GM21576 (cell line): ENCODE measurements around the gene RHOC.

Source experiments
- ATAC-seq: cut with Tn5 transposase; IDR thresholded peaks from one replicate; pipeline ENCODE4 v1.9.1; 2021; ENCODE audit warnings: mild to moderate bottlenecking, moderate library complexity; ENCODE audit not compliant: unreplicated experiment

The RHOC gene

GRCh38 chr1:112702420-112703261, 4.3 kb downstream of the RHOC start:
- ATAC-seq = no peak

DNA sequence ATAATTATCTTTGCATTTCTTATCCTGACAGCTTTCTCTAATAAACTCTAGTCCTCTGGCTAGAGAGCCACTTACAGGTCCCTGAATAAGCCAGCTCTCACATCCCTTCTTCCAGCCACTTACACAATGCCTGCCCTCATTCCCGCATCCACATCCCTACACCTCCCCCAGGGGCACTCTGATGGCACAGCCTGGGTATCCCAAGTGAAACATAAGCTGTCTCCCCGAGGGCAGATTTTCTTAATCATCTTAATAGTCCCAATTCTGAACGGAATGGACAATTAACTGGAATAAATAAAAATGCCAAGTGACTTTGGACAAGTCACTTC, 4.9 kb downstream of the RHOC start:
- ATAC-seq = no peak

GRCh38 chr1:112701227-112702066, 5.5 kb downstream of the RHOC start:
- ATAC-seq = no peak

- ATAC-seq = peak; percentile 37
Measured at GRCh38 chr1:112700290-112701226, 6.4 kb downstream of the RHOC start.

DNA sequence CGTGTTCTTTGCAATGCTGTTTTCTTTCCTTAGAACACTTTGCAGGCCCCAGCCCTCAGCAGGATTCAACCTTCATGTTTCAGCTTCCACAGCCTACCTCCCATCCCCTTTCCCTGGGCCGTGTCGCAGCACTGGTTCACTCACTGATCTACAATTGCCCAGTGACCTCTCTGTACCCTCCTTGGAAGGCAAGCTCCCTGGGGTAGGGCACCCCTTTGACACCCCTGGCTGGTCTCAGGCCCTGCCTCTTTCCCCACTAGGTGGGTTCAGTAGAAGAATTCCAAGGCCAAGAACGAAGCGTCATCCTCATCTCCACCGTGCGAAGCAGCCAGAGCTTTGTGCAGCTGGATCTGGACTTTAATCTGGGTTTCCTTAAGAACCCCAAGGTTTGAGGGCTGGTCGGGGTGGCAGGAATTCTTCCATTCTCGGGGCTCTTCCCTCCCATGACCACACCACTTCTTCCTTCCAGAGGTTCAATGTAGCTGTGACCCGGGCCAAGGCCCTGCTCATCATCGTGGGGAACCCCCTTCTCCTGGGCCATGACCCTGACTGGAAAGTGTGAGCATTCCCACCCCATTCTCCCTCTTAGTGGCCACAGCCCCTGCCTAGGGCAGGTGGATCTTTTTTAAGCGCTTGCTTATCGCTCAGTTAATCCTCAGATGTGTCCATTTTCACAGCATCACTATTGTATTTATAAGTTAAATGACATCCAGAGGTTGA, 7.3 kb downstream of the RHOC start:
- no peak for ATAC-seq

DNA sequence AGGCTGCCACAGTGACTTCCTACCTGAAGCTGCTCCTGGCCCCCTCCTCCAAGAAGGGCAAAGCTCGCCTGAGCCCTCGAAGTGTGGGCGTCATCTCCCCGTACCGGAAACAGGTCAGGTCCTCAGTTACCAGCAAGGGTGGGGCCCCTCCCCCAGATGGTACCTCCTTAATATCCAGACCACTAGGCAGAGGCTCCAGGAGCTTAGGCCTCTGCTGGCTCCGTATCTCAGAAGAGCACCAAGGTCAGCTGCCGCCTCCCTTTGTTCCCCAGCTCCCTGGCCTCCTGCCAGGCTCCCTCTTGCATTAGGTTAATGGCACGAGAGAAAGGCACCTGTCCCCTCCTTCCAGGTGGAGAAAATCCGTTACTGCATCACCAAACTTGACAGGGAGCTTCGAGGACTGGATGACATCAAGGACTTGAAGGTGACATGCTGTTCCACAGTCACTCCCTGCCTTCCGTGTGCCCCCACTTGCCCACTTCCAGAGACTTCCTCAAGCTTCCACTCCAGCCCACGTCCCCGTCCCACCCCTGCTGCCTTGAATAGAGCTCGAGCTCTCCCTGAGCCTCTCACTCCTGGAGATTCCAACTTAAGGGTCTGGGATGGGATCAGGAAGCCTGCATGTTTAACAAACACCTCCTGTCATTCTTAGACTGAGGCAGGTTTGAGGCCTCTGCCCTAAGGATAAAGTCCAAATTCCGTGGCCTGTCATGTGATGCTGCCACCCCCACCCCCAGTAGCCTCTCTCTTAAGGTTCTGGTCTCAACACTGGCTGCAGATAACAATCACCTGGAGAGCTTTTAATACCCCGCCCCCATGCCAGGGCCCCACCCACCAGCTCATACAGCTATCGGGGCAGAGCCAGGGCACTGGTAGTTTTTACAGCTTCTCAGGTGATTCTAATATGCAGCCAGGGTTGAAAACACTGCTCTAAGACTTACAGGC, 8.3 kb downstream of the RHOC start:
- ATAC-seq = no peak

GRCh38 chr1:112697781-112698201, 9.1 kb downstream of the RHOC start:
- no peak for ATAC-seq

GRCh38 chr1:112696578-112697314, 10.2 kb downstream of the RHOC start:
- no peak for ATAC-seq

- ATAC-seq = no peak
Measured at GRCh38 chr1:112695276-112695675, 11.7 kb downstream of the RHOC start.

DNA sequence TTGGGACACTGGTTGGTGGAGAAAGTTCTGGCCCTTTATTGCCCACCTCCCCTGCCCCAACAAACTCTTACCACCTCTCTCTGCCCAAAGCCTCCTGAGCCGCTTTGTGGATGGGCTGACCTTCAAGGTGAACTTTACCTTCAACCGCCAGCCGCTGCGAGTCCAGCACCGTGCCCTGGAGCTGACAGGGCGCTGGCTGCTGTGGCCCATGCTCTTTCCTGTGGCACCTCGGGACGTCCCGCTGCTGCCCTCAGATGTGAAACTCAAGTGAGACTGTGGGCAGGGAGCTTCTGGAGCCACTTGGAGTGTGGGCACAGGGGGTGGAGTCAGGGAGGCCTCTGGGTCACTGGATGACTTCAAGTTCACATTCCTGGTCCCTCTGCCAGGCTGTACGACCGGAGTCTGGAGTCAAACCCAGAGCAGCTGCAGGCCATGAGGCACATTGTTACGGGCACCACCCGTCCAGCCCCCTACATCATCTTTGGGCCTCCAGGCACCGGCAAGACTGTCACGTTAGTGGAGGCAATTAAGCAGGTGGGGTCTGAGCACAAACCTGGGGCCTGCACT, 12.5 kb downstream of the RHOC start:
- ATAC-seq = no peak

GRCh38 chr1:112693821-112694220, 13.1 kb downstream of the RHOC start:
- ATAC-seq = no peak

- ATAC-seq = no peak
Measured at GRCh38 chr1:112692681-112693080, 14.2 kb downstream of the RHOC start.

GRCh38 chr1:112689842-112690237, 17.1 kb downstream of the RHOC start:
- ATAC-seq = no peak

- ATAC-seq = no peak
Measured at GRCh38 chr1:112689196-112689841, 17.6 kb downstream of the RHOC start.

DNA sequence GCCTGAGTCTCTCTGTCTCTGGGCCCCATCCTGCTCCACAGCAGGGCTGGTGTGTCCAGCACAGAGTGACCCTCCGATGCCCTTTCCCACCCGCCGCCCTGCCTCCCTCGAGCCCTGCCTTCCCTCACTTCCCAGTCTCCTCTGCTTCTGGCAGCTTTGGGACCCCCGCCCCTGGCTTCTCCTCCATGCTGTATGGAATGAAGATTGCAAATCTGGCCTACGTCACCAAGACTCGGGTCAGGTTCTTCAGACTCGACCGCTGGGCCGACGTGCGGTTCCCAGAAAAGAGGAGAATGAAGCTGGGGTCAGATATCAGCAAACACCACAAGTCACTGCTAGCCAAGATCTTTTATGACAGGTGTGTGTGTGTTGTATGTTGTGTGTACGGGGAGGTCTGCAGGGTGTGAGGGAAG, 18.1 kb downstream of the RHOC start:
- ATAC-seq = no peak

- ATAC-seq = no peak
Measured at GRCh38 chr1:112687785-112688496, 19.0 kb downstream of the RHOC start.

- ATAC-seq = no peak
Measured at GRCh38 chr1:112687361-112687760, 19.6 kb downstream of the RHOC start.
